HG02610 (cell line): Measurements from ENCODE around the gene RAPGEFL1.
"Not testable (repeated sequence)": the region's sequence is repeated elsewhere in the genome, so short reads cannot be mapped to it uniquely, and the experiment has no call there.

ENCODE experiments used
- ATAC-seq: cut with Tn5 transposase; IDR thresholded peaks from one replicate; pipeline ENCODE4 v1.9.1; 2021; ENCODE audit warnings: mild to moderate bottlenecking, moderate library complexity; ENCODE audit not compliant: unreplicated experiment

The RAPGEFL1 gene

DNA sequence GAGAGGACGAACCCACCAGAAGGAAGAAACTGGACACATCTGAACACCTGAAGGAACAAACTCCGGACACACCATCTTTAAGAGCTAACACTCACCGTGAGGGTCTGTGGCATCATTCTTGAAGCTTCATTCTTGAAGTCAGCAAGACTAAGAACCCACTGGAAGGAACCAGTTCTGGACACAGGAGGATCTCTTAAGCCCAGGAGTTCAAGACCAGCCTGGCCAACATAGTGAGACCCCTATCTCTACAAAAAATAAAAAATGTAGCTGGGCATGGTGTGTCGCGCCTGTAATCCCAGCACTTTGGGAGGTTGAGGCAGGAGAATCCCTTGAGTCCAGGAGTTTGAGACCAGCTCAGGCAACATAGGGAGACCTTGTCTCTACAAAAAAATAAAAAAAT is 21.3 kb downstream of the RAPGEFL1 start:
- no peak for ATAC-seq

DNA sequence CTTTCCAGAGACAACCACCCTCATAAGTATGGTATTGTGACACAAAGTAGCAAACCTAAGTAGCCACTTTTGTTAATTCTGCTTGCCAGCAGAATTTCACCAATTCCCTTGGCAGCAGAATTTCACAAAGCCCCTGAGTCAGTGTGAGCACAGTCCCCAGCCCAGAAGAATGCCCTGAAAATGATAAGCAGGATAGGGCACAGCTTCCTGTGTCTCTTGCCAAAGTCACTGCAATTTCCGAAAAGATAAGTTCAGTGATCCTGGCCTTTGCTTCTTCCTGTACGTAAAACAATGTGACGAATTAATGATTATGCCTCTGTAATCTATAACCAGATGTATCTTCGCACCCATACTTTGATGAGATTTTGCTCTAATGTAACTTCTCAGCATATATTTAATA is 25.9 kb downstream of the RAPGEFL1 start:
- ATAC-seq = no peak

DNA sequence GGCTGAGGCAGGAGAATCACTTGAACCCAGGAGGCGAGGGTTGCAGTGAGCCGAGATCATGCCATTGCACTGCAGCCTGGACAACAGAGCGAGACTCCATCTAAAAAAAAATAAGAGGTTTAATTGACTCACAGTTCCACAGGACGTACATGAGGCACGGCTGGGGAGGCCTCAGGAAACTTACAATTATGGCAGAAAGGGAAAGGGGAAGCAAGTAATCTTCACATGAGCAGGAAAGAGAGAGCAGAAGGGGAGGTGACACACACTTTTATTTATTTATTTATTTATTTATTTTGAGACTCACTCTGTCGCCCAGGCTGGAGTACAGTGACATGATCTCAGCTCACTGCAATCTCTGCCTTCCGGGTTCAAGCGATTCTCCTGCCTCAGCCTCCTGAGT is 28.9 kb downstream of the RAPGEFL1 start:
- ATAC-seq = not testable (repeated sequence)

DNA sequence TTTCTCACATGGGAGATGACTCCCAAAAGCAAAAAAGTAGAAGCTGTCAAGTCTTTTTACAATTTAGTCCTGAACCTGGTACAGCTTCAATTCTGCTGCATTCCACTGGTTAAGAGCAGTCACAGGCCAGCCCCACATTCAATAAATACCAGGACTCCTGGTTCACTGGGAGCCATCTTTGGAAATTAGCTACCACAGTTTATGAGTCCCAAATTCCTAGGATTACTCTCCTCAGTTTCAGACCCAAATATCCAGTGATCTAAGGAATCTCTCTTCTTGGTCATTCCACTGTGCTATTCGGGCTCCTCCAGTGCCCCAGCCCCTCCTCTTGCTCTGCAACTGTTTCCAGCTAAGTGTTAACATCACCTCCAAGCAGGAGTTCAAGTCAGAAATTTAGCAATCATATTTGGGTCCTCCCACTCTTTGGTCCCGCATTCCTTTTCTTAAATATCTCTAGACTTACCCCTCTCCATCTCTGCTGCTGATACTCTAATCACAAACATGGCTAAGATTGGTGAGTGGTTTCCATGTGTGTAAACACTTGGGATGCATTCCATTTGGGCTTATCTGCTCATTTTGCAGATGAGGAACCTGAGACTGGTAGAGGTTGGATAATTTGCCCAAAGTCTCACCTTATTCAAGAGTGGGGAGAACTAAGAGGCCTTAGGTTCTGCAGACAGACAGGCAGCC is 32.3 kb downstream of the RAPGEFL1 start:
- no peak for ATAC-seq

DNA sequence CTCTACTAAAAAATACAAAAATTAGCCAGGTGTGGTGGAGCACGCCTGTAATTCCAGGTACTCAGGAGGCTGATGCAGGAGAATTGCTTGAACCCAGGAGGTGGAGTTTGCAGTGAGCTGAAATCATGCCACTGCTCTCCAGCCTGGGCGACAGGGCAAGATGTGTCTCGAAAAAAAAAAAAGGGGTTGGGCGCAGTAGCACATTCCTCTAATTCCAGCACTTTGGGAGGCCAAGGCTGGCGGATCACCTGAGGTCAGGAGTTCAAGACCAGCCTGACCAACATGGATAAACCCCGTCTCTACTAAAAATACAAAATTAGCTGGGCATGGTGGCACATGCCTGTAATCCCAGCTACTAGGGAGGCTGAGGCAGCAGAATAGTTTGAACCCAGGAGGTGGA is 36.6 kb downstream of the RAPGEFL1 start:
- ATAC-seq = not testable (repeated sequence)

DNA sequence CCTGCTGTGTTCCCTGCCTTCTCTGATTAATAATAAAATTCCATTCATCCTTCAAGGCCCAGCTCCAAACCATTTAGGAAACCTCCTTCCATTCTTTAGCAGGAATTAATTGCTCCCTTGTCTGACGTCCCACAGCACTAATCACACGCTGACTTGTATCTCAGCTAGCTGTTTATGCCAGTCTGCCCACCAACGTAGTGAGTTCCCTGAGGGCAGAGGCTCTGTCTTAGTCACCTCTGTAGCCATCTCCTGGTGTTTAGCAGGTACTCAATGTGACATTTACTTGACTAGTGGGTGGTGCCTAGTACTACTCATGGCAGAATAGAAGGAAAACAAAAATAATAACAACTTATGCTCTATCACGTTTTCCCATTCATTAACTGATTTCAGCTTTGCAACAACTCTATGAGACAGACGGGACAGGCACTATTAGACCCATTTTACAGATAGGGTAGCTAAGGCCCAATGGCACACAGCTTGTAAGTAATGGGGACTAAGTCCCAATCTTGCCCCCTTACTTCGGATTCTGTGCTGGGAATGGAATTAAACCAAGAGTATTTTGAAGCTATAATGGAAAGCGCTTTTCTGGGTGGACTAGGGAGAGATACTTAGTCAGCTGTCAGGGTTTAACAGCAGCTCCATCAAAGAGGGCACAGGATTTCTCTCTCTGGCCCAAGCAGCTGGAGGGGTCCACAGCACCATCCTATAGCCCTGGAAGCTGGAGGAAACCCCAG is 40.9 kb downstream of the RAPGEFL1 start:
- no peak for ATAC-seq

DNA sequence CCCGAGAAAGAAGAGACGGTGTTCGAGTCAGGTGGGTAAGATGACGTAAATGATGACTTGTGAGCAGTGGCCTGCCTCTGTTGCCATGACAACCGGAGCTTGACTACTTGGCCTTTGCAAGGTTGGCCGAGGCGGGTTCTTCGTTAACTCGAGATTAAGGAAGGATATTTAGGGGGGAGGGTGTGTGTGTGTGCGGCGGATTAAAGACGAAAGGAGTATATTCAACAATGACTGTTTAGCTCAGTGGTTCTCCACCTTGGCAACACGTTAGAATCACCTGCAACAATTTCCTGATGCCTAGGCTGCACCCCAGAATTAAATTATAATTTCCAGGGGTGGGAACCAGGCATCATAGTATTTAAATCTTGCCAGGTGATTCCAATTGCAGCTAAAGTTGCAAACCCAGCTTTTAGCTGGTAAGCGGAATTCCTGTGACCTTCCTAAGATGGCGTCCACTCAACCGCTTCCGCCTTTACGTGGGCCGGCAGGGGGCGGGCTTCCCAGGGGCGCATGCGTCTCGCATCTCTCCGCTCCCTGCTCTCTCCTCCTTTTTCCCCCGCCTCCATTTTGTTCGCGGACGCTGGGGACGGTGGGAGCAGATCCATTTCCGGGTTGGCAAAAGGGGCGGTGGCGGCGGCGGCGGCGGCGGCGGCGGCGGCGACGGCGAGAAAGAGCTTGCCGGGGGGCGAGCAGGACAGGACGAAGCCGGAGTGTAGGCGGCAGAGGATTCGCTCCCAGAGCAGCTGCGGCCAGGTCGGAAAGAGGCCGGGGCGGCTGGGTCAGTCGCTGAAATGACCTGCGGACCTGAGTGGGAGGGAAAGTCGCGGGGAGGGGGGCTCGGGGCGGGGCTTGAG is 41.7 kb downstream of the RAPGEFL1 start, which contains the start of gene WIPF2:
Gene WIPF2, plus strand, starts transcription at position 565 of the 854 bp plus-strand sequence. CDS start 37,156 bp downstream, outside the sequence.
- ATAC-seq = peak; percentile 86

DNA sequence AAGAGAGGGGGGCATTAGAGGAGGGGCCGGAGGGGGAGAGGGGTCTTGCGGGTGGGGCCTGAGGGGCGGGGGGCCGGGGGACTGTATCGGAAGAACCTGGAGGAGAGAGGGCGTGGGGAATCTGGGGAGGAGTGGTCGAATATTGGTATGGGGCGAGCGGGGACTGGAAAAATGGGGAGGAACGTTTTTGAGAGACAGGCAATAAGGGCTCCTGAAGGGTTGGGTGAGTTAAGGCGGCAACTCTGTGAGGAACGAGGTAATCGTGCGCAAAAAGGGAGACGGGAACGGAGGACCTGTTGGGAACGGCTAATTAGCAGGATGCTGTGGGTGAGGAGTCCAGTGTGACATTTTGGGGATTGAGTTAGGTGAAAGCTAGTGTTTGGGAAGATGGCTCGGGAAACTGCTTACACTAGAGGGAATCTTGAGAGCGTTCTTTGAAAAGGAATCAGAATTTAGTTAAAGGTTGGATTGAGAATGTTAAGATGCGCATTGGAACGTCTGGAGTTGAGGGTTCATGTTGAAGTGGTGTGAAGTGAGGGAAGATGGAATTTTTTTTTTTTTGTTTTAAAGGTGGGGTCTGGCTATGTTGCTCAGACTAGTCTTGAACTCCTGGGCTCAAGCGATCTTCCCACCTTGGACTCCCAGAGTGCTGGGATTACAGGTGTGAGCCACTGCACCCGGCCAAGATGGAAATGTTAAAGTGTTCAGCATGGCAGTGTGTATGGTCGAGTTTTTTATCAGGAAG is 42.5 kb downstream of the RAPGEFL1 start:
- no peak for ATAC-seq

DNA sequence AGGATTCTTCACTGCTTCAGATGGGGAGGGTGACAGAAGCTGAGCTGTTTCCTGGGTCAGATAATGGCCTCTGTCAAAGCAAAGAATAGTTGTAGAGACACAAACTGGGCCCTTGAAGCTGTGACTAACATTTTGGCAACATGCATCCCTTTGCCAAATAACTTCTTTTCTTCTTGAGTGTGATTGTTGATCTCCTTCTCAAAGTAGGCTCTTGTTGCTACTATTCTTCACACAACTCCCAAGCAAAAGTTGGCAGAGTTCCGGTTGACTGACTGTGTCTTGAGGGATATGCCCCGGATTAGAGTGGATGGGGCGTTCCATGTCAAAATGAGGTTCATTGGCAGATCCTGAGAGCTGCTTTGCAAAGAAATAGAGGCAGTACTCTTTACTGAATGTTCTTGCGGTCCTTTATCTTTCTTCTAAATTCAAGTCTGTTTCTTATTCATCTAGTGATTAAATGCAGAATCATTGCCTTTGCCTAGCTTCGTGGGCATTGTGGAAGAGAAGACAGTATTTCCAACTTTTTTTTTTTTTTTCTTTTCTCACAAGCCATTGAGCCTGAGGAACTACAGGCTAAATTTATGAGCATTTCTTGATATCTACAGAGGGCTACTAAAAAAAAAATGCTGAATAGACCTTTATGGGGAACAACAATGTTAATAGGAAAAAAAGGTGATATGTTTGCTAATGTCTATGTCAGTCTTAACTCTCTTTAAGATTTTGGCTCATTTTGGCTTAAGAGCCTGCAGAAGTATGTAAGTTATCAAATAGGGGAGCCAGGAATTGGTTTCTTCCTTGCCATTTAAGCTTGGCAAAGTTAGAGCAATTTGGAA is 47.7 kb downstream of the RAPGEFL1 start:
- ATAC-seq = no peak

DNA sequence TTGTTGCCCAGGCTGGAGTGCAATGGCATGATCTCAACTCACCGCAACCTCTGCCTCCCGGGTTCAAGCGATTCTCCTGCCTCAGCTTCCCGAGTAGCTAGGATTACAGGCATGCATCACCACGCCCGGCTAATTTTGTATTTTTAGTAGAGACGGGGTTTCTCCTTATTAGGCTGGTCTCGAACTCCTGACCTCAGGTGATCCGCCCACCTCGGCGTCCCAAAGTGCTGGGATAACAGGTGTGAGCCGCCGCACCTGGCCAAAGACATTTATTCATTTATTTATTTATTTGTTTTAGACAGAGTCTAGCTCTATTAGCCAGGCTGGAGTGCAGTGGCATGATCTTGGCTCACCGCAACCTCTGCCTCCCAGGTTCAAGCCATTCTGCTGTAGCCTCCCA is 51.9 kb downstream of the RAPGEFL1 start:
- not testable (repeated sequence) for ATAC-seq

DNA sequence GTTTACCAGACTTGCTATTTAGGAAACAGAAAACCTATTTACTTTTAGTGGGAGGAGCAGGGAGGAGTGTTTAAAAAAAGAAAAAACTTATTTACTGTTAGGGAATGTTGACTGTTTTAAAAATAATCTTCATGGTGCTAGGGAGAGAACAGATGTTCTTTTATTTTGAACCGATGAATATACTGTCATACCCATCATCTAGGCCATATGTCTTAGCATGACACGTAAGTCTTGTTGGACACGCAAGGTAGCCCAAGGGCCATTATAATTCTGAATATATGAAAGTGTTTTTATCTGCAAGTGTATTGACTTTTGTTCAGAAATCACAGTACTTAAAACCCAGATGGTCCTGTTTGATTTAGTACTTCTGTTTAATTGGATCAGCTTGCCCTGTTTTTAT is 53.4 kb downstream of the RAPGEFL1 start:
- ATAC-seq = no peak

DNA sequence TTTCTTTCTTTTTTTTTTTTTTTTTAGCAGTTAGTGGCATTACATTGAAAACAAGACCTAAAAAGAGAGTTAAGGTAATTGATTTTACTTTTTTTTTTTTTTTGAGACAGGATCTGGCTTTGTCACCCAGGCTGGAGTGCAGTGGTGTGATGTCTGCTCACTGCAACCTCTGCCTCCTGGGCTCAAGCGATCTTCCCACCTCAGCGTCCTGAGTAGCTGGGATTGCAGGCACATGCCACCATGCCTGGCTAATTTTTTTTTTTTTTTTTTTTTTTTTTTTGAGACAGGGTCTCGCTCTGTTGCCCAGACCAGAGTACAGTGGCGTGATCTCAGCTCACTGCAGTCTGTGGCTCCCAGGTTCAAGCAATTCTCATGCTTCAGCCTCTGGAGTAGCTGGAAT is 54.7 kb downstream of the RAPGEFL1 start:
- not testable (repeated sequence) for ATAC-seq

DNA sequence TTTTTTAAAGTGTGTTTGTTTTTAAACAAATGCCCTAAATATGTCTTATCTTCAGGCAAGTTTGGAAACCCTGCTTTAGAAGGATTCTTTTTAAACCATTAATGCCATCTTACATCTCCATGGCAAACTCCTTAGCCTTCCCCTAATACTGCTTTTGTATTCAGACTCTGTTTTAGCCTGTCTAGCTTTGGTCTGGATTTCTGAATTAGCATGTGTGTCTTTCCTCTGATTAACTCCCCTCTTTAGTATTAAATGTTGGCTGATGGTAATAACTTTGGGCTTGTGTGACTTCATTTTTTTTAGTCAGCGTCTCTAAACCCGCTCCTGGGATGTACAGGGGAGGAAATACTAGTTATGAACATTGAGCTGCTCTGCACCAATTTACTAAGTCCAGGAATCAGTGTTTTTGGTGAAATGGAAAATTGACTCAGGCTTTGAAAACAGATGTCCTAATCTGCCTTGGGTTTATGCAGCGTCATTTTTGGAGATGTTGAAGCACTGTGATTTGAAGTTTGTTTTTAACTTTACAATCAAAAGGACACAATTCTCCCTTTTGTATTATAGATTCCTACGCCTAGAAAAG is 64.1 kb downstream of the RAPGEFL1 start:
- ATAC-seq = no peak

DNA sequence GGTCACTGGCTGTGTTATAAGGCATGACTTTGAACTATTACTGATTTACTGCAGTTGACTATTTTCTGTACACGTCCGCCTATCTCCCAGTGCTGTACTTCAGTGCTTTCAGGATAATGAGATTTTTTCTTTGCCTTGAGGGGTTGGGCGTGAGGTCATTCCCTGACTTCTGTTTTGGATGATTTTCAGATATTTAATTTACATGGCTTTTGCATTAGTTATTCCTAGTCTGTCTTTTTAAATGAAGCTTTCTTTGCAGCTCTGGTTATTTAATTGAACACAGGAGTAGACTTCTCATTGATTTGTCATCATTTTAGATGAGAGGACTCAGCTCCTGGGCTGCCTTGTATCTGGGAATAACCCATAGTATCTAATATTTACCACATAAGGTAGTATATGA is 65.5 kb downstream of the RAPGEFL1 start:
- no peak for ATAC-seq

DNA sequence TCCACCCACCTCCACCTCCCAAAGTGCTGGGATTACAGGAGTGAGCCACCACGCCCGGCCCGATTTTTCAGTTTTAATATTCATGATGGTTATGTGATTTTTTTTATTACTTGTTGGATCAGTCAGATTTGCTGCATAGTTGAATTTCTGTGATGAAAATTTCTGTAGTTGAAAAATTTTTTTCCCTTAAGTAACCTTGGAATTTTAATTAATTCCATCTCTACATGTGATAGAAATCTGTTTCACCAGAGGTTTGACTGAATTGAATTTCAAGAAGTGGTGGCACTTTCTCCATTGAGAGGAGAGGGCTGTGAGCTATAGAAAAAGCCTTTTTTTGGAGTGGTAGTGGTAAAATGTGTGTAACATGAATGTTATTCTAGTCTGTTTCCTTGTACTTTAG is 66.5 kb downstream of the RAPGEFL1 start:
- ATAC-seq = no peak

DNA sequence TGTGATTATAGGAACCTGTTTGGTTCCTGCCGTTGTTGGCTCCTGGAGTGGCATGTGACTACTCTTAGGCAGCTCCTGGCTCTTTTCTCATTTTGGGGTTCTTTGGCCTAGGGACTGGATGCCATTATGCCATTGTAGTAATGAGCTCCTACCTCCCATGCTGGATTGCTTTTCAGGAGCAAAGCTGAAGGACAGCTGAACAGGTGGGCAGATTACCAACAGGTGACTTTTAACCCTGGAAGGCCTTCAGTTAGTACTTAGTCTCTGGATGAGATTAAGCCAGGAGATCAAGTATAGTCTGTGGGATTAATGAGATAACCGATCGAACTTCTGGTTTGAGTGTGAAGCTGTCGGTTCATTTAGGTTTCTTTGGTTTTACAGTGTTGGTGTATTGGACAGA is 67.0 kb downstream of the RAPGEFL1 start:
- no peak for ATAC-seq
